Measurements from ENCODE around the gene DNAJC5.
"Not testable (repeated sequence)": the region's sequence is repeated elsewhere in the genome, so short reads cannot be mapped to it uniquely, and the experiment has no call there.

Gene DNAJC5

GRCh38 chr20:63861365-63861934 lies 33.5 kb upstream of the DNAJC5 start, which contains the start of gene ABHD16B:
Gene ABHD16B (plus strand): TSS chr20:63861498. CDS start chr20:63861541, 43 bp downstream.
- DNase-seq (ENCODE audit: low read depth) = no peak

- DNase-seq (ENCODE audit: low read depth) = no peak
Measured at GRCh38 chr20:63861981-63862901, 32.7 kb upstream of the DNAJC5 start.

- DNase-seq (ENCODE audit: low read depth) = no peak
Measured at GRCh38 chr20:63863021-63863797, 31.7 kb upstream of the DNAJC5 start.

GRCh38 chr20:63863798-63864544 lies 31.0 kb upstream of the DNAJC5 start:
- DNase-seq (ENCODE audit: low read depth) = peak; percentile 56

- no peak for DNase-seq (ENCODE audit: low read depth)
Measured at GRCh38 chr20:63864545-63864977, 30.4 kb upstream of the DNAJC5 start.

GRCh38 chr20:63864978-63865640 lies 29.8 kb upstream of the DNAJC5 start, which contains the start of gene TPD52L2:
Gene TPD52L2 (plus strand): TSS chr20:63865270. CDS start chr20:63865366, 96 bp downstream.
- DNase-seq (ENCODE audit: low read depth) = peak; percentile 97

- DNase-seq (ENCODE audit: low read depth) = not testable (repeated sequence)
Measured at GRCh38 chr20:63867042-63867441, 27.9 kb upstream of the DNAJC5 start.

- no peak for DNase-seq (ENCODE audit: low read depth)
Measured at GRCh38 chr20:63868264-63868663, 26.7 kb upstream of the DNAJC5 start.

- peak; percentile 61 for DNase-seq (ENCODE audit: low read depth)
Measured at GRCh38 chr20:63873477-63873971, 21.4 kb upstream of the DNAJC5 start.

GRCh38 chr20:63874241-63874640 lies 20.7 kb upstream of the DNAJC5 start:
- DNase-seq (ENCODE audit: low read depth) = not testable (repeated sequence)

GRCh38 chr20:63876489-63877036 lies 18.4 kb upstream of the DNAJC5 start:
- no peak for DNase-seq (ENCODE audit: low read depth)

GRCh38 chr20:63877755-63878470 lies 17.0 kb upstream of the DNAJC5 start:
- DNase-seq (ENCODE audit: low read depth) = no peak

GRCh38 chr20:63878899-63879663 lies 15.8 kb upstream of the DNAJC5 start:
- DNase-seq (ENCODE audit: low read depth) = no peak

GRCh38 chr20:63880901-63881300 lies 14.0 kb upstream of the DNAJC5 start:
- not testable (repeated sequence) for DNase-seq (ENCODE audit: low read depth)

- no peak for DNase-seq (ENCODE audit: low read depth)
Measured at GRCh38 chr20:63881451-63882226, 13.3 kb upstream of the DNAJC5 start.

- no peak for DNase-seq (ENCODE audit: low read depth)
Measured at GRCh38 chr20:63882257-63883200, 12.4 kb upstream of the DNAJC5 start.

- DNase-seq (ENCODE audit: low read depth) = no peak
Measured at GRCh38 chr20:63883201-63883593, 11.7 kb upstream of the DNAJC5 start.
